Stomach smooth muscle (tissue), 2 donors: ENCODE data around the gene SLC38A10.

ENCODE experiments used
- H3K27ac ChIP-seq: one replicate; pipeline ENCODE4 v1.7.0; 2013; ENCODE audit warnings: mild to moderate bottlenecking, low read length, inconsistent platforms
- H3K27me3 ChIP-seq, 2 donors: one replicate each; pipeline ENCODE4 v1.7.0; 2013; ENCODE audit warnings: low read length in 2 of 2; ENCODE audit not compliant: insufficient read depth in 2 of 2, control insufficient read depth in 1 of 2
- H3K36me3 ChIP-seq, 2 donors: one replicate each; pipeline ENCODE4 v1.7.0; 2013; ENCODE audit warnings: low read length in 2 of 2; ENCODE audit not compliant: control insufficient read depth in 2 of 2, insufficient read depth in 2 of 2
- H3K4me1 ChIP-seq: one replicate; pipeline ENCODE4 v1.7.0; 2013; ENCODE audit warnings: low read length; ENCODE audit not compliant: control insufficient read depth, insufficient read depth
- H3K4me3 ChIP-seq, 2 donors: one replicate each; pipeline ENCODE4 v1.7.0; 2013; ENCODE audit warnings: low read length in 2 of 2
- H3K9ac ChIP-seq, 2 donors: one replicate each; pipeline ENCODE4 v1.7.0; 2013; ENCODE audit warnings: low read length in 2 of 2, mild to moderate bottlenecking in 1 of 2
- H3K9me3 ChIP-seq, 2 donors: one replicate each; pipeline ENCODE4 v1.7.0; 2013; ENCODE audit warnings: low read length in 2 of 2; ENCODE audit not compliant: control insufficient read depth in 2 of 2
- donor health status: healthy.
- donor health status: Pancreatic carcinoma.

SLC38A10 gene

GRCh38 chr17:81244358-81245023 is 50.6 kb downstream of the SLC38A10 start:
- no peak overlapping the region for H3K27ac ChIP-seq
- no peaks in the 10 kb centered on the region for H3K9me3 ChIP-seq
- H3K9ac ChIP-seq, result no peak overlapping the region
- peaks cover 2% of the 10 kb centered on the region in 2 donors for H3K36me3 ChIP-seq
- H3K27me3 ChIP-seq, result no peaks in the 10 kb centered on the region
- H3K4me1 ChIP-seq, result peaks cover 17% of the 10 kb centered on the region
- no peak overlapping the region for H3K4me3 ChIP-seq

DNA sequence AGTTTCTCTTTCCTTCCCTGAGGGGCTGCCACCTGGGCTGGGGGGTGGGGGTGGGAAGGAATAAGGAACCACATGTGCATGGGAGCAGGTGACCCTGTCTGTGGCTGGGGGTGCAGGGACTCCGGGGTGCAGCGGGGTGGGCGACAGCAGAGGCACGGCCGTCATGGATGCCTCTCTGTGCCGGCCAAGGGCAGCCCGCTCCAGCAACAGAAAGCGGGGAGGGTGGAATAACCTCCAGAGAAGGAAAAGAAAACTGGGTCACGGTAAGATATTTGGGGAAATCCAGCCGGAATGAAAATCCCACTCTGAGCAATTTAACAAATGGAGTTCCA is 51.8 kb downstream of the SLC38A10 start:
- Histone ChIP-seq H3K4me1 (peaks cover 22% of the 10 kb centered on the region), H3K9ac (no peak overlapping the region), H3K27me3 (no peaks in the 10 kb centered on the region), H3K27ac (no peak overlapping the region), H3K9me3 (no peaks in the 10 kb centered on the region), H3K36me3 (peaks cover 0 to 2% of the 10 kb centered on the region in 2 donors), H3K4me3 (no peak overlapping the region)

- Histone ChIP-seq H3K36me3 (peaks cover 0 to 2% of the 10 kb centered on the region in 2 donors), H3K27me3 (no peaks in the 10 kb centered on the region), H3K9ac (no peak overlapping the region), H3K4me1 (peaks cover 28% of the 10 kb centered on the region), H3K27ac (no peak overlapping the region), H3K9me3 (no peaks in the 10 kb centered on the region), H3K4me3 (no peak overlapping the region)
Measured at GRCh38 chr17:81242421-81243332, 52.4 kb downstream of the SLC38A10 start.

DNA sequence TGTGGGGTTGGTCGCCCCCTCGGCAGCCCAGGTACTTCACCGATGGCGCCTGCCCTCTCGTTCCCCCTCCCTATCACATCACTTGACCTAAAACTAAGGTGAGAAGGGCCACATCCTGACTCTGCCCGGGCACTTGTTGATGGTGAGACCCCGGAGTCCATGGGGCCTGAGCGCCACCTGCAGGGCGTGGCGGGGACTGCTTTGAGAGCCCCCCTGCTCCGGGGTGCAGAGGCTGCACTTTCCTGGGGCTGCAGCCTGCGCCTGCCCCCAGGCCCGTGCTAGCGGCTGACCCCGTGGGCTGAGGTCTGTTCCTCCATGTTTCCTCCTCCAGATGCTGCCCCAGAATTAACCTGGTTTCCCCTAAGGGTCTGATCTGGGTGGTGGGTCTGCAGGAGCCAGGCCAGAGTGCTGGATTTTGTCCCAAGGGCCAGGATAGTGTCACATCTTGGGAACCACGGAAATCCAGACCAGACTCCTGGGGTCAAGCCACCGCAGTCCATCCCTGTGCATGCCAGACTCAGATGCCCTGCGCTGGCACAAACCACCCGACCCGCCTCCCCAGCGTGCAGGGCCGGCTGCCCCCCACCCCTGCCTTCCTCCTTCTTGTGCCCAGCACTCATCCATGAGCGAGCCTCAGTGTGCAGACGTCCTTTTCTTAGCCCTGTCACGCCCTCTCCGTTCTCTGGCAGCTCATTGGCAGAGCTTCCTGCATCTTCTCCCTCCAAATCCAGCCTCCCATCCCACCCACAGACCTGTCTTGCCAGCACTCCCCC is 53.3 kb downstream of the SLC38A10 start:
- Histone ChIP-seq H3K36me3 (peaks cover 0 to 1% of the 10 kb centered on the region in 2 donors), H3K4me3 (peak overlapping the region in 1 of 2 donors; percentile 8), H3K9ac (no peak overlapping the region), H3K4me1 (peaks cover 35% of the 10 kb centered on the region), H3K27me3 (no peaks in the 10 kb centered on the region), H3K27ac (no peak overlapping the region), H3K9me3 (no peaks in the 10 kb centered on the region)

DNA sequence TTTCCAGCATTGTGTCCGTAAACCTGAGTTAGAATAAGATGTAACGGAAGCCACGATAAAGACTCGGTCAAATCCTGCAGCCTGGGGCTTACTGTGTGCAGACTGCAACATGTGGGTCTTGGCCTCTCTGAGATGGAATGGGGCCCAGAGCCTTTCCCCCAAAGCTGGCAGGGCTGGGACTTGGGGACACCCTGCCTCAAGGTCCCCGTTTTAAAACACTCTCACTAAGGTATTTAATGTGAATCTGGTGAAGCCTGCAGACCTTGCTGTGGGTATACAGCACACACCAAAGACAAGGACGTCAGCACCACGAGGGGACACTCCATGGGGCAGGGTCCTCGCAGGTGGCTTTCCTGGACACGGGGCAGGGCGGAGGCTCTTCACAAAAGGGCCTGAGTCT is 53.9 kb downstream of the SLC38A10 start:
- no peak overlapping the region for H3K27ac ChIP-seq
- H3K9ac ChIP-seq, result no peak overlapping the region
- H3K4me1 ChIP-seq, result peaks cover 40% of the 10 kb centered on the region
- no peaks in the 10 kb centered on the region for H3K36me3 ChIP-seq
- peak overlapping the region in 1 of 2 donors; percentile 8 for H3K4me3 ChIP-seq
- no peaks in the 10 kb centered on the region for H3K27me3 ChIP-seq
- H3K9me3 ChIP-seq, result no peaks in the 10 kb centered on the region

DNA sequence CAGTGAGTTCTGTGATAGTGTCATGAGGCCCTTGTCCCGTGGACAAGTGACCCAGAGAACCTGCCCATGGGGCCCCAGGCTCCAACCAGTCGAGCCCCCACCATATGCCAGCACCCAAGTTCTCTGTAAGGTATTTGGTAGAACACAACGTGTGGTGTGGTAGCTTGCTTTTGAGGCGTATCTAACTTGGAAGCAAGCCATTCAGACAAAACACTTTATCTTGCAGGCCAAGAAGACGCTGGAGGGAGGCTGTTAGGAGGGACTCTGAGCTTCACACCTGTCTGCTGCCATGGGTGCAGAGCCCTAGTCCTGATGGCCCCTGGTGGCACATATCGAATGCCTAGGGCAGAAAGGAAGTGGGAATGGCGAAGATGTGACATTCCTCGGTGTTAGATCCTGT is 54.3 kb downstream of the SLC38A10 start:
- Histone ChIP-seq H3K27ac (no peak overlapping the region), H3K27me3 (no peaks in the 10 kb centered on the region), H3K4me1 (peaks cover 45% of the 10 kb centered on the region)

GRCh38 chr17:81239714-81240555 is 55.2 kb downstream of the SLC38A10 start:
- Histone ChIP-seq H3K36me3 (no peaks in the 10 kb centered on the region), H3K27ac (peak overlapping the region; percentile 69), H3K4me3 (peak overlapping the region; percentile 54 to 92)

More for the DNA sequence above, 54.3 kb downstream of the SLC38A10 start:
- Histone ChIP-seq H3K9ac (no peak overlapping the region), H3K36me3 (no peaks in the 10 kb centered on the region), H3K9me3 (no peaks in the 10 kb centered on the region), H3K4me3 (no peak overlapping the region)

DNA sequence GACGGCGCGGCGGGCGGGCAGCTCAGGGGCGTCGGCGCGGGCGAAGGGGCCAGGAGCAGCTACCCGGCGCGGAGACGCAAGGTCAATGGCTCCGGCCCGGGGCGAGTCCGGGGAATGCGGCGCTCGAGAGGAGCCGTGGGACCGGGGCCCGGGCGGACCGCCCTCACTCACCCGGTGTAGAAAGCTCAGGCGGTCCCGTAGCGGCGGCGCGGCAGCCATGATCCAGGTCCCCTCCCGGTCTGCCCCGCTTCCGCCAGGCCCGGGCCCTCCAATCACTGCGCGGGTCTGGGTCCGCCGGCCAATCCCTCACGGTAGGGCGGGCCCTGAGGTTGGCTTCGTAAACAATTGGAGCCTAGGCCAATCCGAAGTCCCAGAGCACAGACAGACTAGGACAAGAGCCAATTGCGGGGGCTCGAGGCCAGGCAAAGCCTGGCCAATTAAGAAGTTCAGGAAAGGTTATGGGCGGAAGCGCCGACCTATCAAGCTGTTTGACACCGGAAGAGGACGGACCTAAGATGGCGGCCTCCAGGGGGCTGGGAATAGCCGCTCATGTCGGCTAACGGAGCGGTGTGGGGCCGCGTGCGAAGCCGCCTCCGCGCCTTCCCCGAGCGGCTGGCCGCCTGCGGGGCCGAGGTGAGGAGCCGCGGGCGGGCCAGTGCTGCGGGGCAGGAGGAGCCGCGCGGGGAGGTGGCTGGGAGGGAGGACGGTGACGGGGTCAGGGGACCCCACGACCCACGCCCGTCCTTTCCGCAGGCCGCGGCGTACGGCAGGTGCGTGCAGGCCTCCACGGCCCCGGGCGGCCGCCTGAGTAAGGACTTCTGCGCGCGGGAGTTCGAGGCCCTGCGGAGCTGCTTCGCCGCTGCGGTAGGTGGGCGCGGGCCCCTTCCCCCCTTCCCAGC is 56.0 kb downstream of the SLC38A10 start, which contains the start of the genes NDUFAF8 and TEPSIN:
NDUFAF8 (plus strand) TSS at position 504 of the 899 bp plus-strand sequence; CDS start at position 550, 46 bp downstream.
TEPSIN (minus strand) TSS at position 241 of the 899 bp plus-strand sequence; CDS start at position 219, 22 bp downstream.
- peak within 1 kb of the TSS; percentile 69 for H3K27ac ChIP-seq
- H3K36me3 ChIP-seq, result no peaks in the 10 kb centered on the region
- H3K27me3 ChIP-seq, result no peaks in the 10 kb centered on the region
- peaks cover 45% of the 10 kb centered on the region for H3K4me1 ChIP-seq
- no peaks in the 10 kb centered on the region for H3K9me3 ChIP-seq
- peak within 1 kb of the TSS; percentile 82 to 92 for H3K4me3 ChIP-seq
- H3K9ac ChIP-seq, result peak within 1 kb of the TSS; percentile 72 to 84

More at GRCh38 chr17:81239714-81240555, 55.2 kb downstream of the SLC38A10 start:
- Histone ChIP-seq H3K9ac (peak overlapping the region; percentile 69 to 84), H3K4me1 (peaks cover 45% of the 10 kb centered on the region), H3K27me3 (no peaks in the 10 kb centered on the region), H3K9me3 (no peaks in the 10 kb centered on the region)

- Histone ChIP-seq H3K36me3 (no peaks in the 10 kb centered on the region), H3K9ac (peak overlapping the region; percentile 72 to 73), H3K27ac (no peak overlapping the region), H3K4me1 (peaks cover 45% of the 10 kb centered on the region), H3K4me3 (peak overlapping the region; percentile 82 to 92), H3K27me3 (no peaks in the 10 kb centered on the region), H3K9me3 (no peaks in the 10 kb centered on the region)
Measured at GRCh38 chr17:81238490-81238814, 56.7 kb downstream of the SLC38A10 start.
